GM21528 (cell line): ENCODE results near the gene DCAF4L1.
A peak's percentile ranks its signal among the peaks of the same experiment; 100 is the strongest.

ENCODE experiments used
- ATAC-seq: cut with Tn5 transposase; IDR thresholded peaks from one replicate; pipeline ENCODE4 v1.9.1; 2021; ENCODE audit warnings: mild to moderate bottlenecking, moderate library complexity; ENCODE audit not compliant: unreplicated experiment, low FRiP score

DCAF4L1 gene, protein sequence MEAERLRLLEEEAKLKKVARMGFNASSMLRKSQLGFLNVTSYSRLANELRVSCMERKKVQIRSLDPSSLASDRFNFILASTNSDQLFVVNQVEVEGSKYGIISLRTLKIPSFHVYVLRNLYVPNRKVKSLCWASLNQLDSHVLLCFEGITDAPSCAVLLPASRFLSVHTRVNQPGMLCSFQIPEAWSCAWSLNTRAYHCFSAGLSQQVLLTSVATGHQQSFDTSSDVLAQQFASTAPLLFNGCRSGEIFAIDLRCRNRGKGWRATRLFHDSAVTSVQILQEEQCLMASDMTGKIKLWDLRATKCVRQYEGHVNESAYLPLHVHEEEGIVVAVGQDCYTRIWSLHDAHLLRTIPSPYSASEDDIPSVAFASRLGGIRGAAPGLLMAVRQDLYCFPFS

DNA sequence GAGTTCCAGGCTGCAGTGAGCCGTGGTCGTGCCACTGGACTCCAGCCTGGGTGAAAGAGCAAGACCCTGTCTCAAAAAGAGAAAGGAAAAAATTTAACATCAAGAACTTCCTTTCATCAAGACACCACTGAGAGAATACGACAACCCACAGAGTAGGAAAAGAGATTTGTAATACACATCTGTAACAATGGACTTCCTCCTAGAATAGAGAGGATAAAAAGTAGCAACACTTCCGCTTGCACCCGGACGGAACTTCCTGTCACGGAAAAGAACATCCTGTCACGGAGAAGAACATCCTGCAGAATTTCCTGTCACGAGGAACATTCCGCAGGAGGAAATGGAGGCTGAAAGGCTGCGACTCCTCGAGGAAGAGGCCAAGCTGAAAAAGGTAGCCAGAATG is at the start of gene DCAF4L1:
Gene DCAF4L1 (plus strand): TSS at position 301 of the 400 bp plus-strand sequence. CDS start 37 bp downstream, at position 338.
- ATAC-seq, result no peak

GRCh38 chr4:41932988-41933387 is 48.6 kb upstream of the DCAF4L1 start:
- no peak for ATAC-seq

DNA sequence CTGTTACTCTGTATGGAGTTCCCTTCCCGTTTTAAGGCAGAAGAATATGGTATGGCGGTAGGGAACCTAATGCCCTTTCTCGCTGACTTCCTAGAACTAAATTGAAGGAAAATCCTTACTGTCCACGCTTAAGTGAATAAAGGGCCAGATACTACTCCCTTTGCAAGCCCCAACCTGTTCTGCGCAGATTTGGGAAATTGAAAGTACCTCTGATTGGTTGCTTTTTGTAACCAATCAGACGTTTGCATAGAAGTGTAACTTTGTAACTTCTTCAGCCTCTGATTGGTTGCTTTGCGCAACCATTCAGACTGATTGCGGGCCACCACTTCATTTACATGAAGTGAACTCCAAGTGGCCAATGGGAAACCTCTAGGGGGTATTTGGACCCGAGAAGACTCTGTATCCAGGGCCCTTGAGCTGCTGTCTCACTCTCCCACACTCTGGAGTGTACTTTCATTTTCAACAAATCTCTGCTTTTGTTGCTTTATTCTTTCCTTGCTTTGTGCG is 47.5 kb upstream of the DCAF4L1 start:
- no peak for ATAC-seq

- ATAC-seq, result no peak
These were observed 47.0 kb upstream of the DCAF4L1 start for GRCh38 chr4:41934514-41934900.

DNA sequence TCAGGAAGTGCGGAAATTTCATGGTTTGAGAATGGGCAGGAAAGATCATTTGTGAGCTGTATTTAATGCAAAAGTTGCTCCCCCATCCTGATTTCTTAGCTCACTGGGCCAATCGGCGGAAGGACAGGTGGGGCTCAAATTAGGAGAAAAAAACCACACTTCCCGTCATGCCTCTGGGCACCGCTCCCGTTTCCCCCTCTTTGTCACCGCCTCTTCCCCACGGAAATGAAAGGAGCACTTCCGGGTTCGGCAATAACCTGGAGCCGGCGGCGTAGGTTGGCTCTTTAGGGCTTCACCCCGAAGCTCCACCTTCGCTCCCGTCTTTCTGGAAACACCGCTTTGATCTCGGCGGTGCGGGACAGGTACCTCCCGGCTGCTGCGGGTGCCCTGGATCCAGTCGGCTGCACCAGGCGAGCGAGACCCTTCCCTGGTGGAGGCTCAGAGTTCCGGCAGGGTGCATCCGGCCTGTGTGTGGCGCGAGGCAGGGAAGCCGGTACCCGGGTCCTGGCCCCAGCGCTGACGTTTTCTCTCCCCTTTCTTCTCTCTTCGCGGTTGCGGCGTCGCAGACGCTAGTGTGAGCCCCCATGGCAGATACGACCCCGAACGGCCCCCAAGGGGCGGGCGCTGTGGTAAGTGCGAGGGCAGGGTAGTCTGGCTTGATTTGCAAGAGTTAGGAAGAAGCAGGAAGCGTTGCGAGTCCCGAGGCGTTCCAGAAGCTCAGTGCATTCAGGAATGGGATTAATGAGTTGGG is 46.5 kb upstream of the DCAF4L1 start, which contains the start of gene TMEM33:
Gene TMEM33 (plus strand): TSS at position 529 of the 751 bp plus-strand sequence. CDS start 56 bp downstream, at position 585.
- peak; percentile 91 for ATAC-seq

DNA sequence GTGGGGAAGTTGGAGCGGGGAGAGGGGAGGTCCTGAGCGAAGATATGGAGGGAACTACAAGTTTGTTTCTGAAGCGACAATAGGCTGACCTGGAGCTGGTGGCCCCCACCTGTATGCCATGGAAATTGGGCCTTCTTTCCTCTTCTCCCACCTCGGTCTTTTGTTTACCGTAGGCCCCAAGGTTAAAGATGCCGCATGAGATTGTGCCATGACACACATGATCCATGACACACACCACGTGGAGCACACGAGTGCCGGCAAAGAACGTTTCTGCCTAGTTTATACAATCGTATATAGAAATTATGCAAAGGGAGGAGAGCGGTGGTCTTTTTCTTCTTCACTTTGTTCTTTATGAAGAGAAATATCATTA is 45.9 kb upstream of the DCAF4L1 start:
- ATAC-seq, result peak; percentile 24

- no peak for ATAC-seq
These were observed 42.4 kb upstream of the DCAF4L1 start for GRCh38 chr4:41939016-41939626.

- no peak for ATAC-seq
These were observed 40.7 kb upstream of the DCAF4L1 start for GRCh38 chr4:41940834-41941233.

GRCh38 chr4:41943506-41943905 is 38.0 kb upstream of the DCAF4L1 start:
- ATAC-seq, result no peak

- no peak for ATAC-seq
These were observed 37.5 kb upstream of the DCAF4L1 start for GRCh38 chr4:41944089-41944488.

DNA sequence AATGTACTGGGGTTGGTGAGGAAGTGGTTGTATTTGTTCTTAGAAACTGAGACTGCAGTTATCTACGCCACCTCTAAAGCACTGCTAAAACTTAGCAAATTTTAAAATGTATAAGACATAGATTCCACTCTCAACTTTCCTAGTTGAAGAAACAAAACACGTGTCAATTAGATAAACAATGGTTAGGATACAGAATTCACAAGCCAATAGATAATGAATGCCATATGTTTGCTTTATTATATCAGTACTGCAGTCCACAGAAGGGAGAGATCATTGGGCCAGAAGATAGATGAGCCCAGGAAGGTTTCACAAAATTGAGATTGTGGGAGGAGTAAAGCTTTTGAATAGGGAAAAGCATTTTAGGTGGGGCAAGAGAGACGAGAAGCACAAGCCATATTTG is 32.0 kb upstream of the DCAF4L1 start:
- ATAC-seq, result no peak

GRCh38 chr4:41957634-41958033 is 23.9 kb upstream of the DCAF4L1 start:
- ATAC-seq, result no peak

DNA sequence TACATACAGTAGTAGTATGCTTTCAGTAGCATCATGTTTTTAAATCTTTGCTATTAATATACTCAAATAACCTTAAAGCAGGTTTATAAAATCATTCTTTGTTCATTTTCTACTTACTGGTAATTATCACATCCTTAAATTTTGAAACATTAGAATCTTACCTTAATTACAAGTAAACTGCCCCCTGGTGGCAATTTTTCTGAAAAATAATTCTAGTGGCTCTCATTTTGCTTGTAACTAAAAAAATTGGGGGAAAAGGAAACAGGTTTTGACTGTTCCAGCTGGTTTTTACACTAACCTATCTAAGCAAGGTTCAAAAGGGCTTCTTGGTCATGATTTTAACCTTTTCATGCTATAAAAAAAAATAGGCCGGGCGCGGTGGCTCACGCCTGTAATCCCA is 18.5 kb upstream of the DCAF4L1 start:
- no peak for ATAC-seq

DNA sequence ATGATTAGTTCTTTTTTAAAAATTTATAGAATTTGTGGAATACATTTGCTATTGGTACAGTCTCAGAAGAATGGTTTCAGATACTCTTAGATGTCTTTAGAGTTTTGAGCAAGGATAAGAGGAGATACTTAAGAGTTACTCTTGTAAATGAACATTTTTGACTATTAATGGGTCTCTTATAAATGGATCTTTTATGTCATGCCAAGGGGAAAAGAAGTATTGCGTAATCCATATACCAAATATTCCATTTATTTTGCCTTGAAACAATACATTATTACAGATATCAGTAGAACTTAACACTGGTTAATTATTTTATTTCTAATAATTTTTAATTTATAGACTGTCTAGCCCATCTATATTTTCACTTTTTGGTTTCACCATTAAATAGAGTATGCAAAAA is 17.2 kb upstream of the DCAF4L1 start:
- ATAC-seq, result no peak

DNA sequence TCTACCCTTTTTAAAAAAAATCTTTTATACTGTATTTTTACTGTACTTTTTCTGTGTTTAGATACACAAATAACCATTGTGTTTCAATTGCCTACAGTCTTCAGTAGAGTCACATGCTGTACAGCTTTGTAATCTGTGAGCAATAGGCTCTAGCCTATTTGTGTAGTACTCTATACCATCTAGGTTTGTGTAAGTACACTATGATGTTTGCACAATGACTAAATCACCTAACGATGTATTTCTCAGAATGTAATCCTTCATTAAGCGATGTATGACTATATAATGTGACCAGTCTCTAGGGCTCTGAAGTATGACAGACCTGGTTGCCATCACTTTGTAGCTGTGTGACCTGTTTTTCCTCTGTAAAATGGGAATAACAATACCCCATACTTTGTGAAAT is 14.2 kb upstream of the DCAF4L1 start:
- no peak for ATAC-seq

DNA sequence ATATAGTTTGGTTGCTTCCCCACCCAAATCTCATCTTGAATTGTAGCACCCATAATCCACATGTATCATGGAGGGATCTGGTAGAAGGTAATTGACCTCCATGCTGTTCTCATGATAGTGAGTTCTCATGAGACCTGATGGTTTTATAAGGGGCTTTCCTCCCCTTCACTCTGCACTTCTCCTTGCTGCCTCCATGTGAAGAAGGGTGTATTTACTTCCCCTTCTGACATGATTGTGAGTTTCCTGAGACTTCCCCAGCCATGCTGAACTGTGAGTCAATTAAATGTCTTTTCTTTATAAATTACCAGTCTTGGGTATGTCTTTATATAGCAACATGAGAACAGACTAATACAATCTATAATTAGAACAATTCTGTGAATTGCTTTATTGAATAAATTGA is 11.9 kb upstream of the DCAF4L1 start:
- no peak for ATAC-seq

GRCh38 chr4:41975341-41975740 is 6.2 kb upstream of the DCAF4L1 start:
- ATAC-seq, result no peak

GRCh38 chr4:41976775-41977516 is 4.6 kb upstream of the DCAF4L1 start:
- no peak for ATAC-seq

DNA sequence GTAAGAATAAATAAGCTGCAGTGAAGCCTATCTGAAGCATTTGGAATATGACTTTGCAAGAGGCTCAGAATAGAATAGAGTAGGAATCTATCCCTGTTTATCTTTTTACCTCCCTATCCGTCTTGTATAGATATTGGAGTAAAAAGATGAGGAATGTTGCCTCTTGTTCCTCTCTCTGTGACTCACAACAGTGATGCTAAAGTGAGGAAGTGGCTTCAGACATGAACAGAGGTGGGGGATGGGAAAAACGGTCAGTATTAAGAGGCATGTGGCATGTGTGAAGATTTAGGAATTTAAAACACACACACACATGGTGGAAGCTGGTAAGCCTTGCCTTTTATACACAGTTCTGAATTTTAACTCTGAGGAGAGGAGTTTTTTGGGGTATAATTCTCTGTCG is 3.8 kb upstream of the DCAF4L1 start:
- ATAC-seq, result no peak

DNA sequence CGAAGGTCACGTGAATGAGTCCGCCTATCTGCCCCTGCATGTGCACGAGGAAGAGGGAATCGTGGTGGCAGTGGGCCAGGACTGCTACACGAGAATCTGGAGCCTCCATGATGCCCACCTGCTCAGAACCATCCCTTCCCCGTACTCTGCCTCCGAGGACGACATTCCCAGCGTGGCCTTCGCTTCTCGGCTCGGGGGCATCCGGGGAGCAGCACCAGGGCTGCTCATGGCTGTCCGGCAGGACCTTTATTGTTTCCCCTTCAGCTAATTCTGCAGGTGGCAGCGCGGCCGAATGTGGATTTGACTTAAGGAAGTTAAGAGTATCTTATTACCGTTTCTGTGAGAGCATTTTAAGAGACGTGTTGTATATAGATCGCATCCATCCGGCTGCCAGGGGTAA is 1.2 kb downstream of the DCAF4L1 start:
- no peak for ATAC-seq
